HepG2 (cell line): Measurements from ENCODE around the gene BIRC7. TPM values are rescaled to one million over a fixed set of nuclear protein-coding genes. Genes with fewer than 3 reads are reported as not detected.
A peak's percentile ranks its signal among the peaks of the same experiment; 100 is the strongest.

Experiments used
- ATAC-seq: fragments of 200-7000 bp; cut with Tn5 transposase; 3 replicates; pipeline ENCODE4 v1.9.1; 2020; ENCODE audit warnings: mild to moderate bottlenecking, moderate library complexity
- BruUV-seq: library from RNA; stranded (reverse); fragments of 400-500 nt; replicated peaks from 2 replicates; lab custom pipeline; 2021; lab: Mats Ljungman, UMichigan
- CTCF ChIA-PET: fragments of 300-600 bp; formaldehyde crosslinking; extraction: SDS; loops from one replicate; lab custom pipeline; 2021; ENCODE audit warnings: low total read pairs, inconsistent platforms, low intra/inter-chr PET ratio; lab: Yijun Ruan, JAX
- POLR2A ChIA-PET: fragments of 350-600 bp; sonication (Branson Sonifier 250); formaldehyde crosslinking; loops from one replicate; lab custom pipeline; 2020; ENCODE audit warnings: antibody characterized with exemption, inconsistent platforms; lab: Yijun Ruan, JAX
- DNase-seq: peaks from one replicate; pipeline ENCODE4 v3.0.0-alpha.2; 2015; ENCODE audit warnings: low spot score
- FAIRE-seq: peaks from 3 replicates; lab custom pipeline; 2011; peaks lifted over from hg19 to GRCh38; lab: Jason Lieb, UNC
- H2AFZ ChIP-seq: one replicate; pipeline ENCODE4 v1.6.1; 2011; ENCODE audit warnings: low read length, inconsistent platforms
- H3K27ac ChIP-seq: fragments of 300-600 bp; 3 replicates; pipeline ENCODE4 v1.8.0; 2011; ENCODE audit warnings: mixed run types, mild to moderate bottlenecking, mixed read lengths, low read length, inconsistent platforms; ENCODE audit not compliant: insufficient read depth; ENCODE audit errors: extremely low read length
- H3K27me3 ChIP-seq, 2 experiments: fragments of 200-600 bp in 1 of 2; 2 replicates in 1 of 2; 3 replicates in 1 of 2; pipeline versions ENCODE4 v1.6.0 to v1.8.0; 2011; ENCODE audit warnings: low read length in 2 of 2, mild to moderate bottlenecking in 2 of 2, moderate library complexity in 2 of 2, inconsistent platforms in 1 of 2; ENCODE audit not compliant: insufficient read depth in 2 of 2, control insufficient read depth in 1 of 2
- H3K36me3 ChIP-seq, 2 experiments: fragments of 200-600 bp in 1 of 2; replicated peaks in 1 of 2; 2 replicates in 1 of 2; 3 replicates in 1 of 2; pipeline versions ENCODE4 v1.5.1 to v1.8.0; 2011; ENCODE audit warnings: low read length in 2 of 2, inconsistent platforms in 1 of 2; ENCODE audit not compliant: insufficient read depth in 2 of 2, control insufficient read depth in 1 of 2
- H3K4me1 ChIP-seq: 2 replicates; pipeline ENCODE4 v1.5.1; 2012; ENCODE audit warnings: low read length, inconsistent platforms; ENCODE audit not compliant: insufficient read depth
- H3K4me2 ChIP-seq: 2 replicates; pipeline ENCODE4 v1.6.0; 2011; ENCODE audit warnings: low read depth, low read length, inconsistent platforms
- H3K4me3 ChIP-seq, 3 experiments: fragments of 200-600 bp in 1 of 3; sonication (generic), shearing (Covaris generic) in 1 of 3; replicated peaks in 1 of 3; 2 replicates each; pipeline ENCODE4 v1.5.1; 2011 to 2016; ENCODE audit warnings: low read length in 3 of 3, inconsistent platforms in 2 of 3, low read depth in 2 of 3, mild to moderate bottlenecking in 2 of 3, control low read depth in 1 of 3, mixed read lengths in 1 of 3; ENCODE audit not compliant: insufficient read depth in 1 of 3
- H3K79me2 ChIP-seq: one replicate; pipeline ENCODE4 v1.6.1; 2011; ENCODE audit warnings: low read length, inconsistent platforms; ENCODE audit not compliant: insufficient read depth
- H3K9ac ChIP-seq: 2 replicates; pipeline ENCODE4 v1.6.0; 2011; ENCODE audit warnings: mild to moderate bottlenecking, low read depth, low read length, inconsistent platforms; ENCODE audit not compliant: insufficient read depth
- H3K9me3 ChIP-seq: 2 replicates; pipeline ENCODE4 v1.5.1; 2012; ENCODE audit warnings: mild to moderate bottlenecking, low read length
- H4K20me1 ChIP-seq: 2 replicates; pipeline ENCODE4 v1.6.0; 2011; ENCODE audit warnings: inconsistent platforms, mild to moderate bottlenecking, low read length, moderate library complexity; ENCODE audit not compliant: insufficient read depth
- MAFF ChIP-seq: IDR thresholded peaks from 2 replicates; pipeline ENCODE4 v1.6.1; 2011; ENCODE audit warnings: low read depth, low read length, improper control_type of control experiment
- MAFK ChIP-seq, 2 experiments: IDR thresholded peaks in 1 of 2; conservative IDR thresholded peaks in 1 of 2; 2 replicates each; pipeline ENCODE4 v1.6.1; 2011; ENCODE audit warnings: improper control_type of control experiment in 2 of 2, low read length in 2 of 2
- TCF12 ChIP-seq, 2 experiments: fragments of 450-650 bp in 1 of 2; sonication (generic) in 1 of 2; formaldehyde crosslinking in 1 of 2; IDR thresholded peaks; 2 replicates each; pipeline versions ENCODE4 v1.6.1 to v1.8.0; 2017 to 2022; ENCODE audit warnings: antibody characterized with exemption in 1 of 2, mild to moderate bottlenecking in 1 of 2, missing genetic modification reagents in 1 of 2, moderate library complexity in 1 of 2
- WGBS: methylation state at CpG from one replicate; pipeline ENCODE4 v1.1.6; 2017; ENCODE audit warnings: low lambda C conversion rate; 5-methylcytosine and 5-hydroxymethylcytosine counted together
- in situ Hi-C: cut with HindIII; loops from 2 replicates; pipeline ENCODE4 v1.10.0; 2017; ENCODE audit warnings: low pct_unique_long_range_greater_than_20kb; ENCODE audit not compliant: extremely low pct_ligation_motif_present
- intact Hi-C: fragments of 100-400 bp; cut with micrococcal nuclease; formaldehyde crosslinking; loops from one replicate; pipeline ENCODE4 v1.10.0; 2022; ENCODE audit not compliant: unreplicated experiment
- polyA plus RNA-seq, 8 experiments: library from polyadenylated mRNA; depleted of rRNA in 3 of 8; stranded (reverse) in 7 of 8; unstranded in 1 of 8; fragments of >200 nt; fragmentation: Illumina TruSeq in 4 of 8; extraction: Trizol in 4 of 8; gene quantifications; 2 replicates each; pipeline versions ENCODE4 v1.2.1 to v1.2.3, GENCODE V29; 2011 to 2016; ENCODE audit warnings: low read depth in 4 of 8, missing spikeins in 1 of 8, mixed read lengths in 1 of 8; ENCODE audit not compliant: insufficient read depth in 1 of 8
- total RNA-seq, 5 experiments: library from RNA; depleted of rRNA; stranded (reverse); fragments of >200 nt; fragmentation: Illumina TruSeq; extraction: Trizol; gene quantifications; 2 replicates each; pipeline ENCODE4 v1.2.3, GENCODE V29; 2016; ENCODE audit warnings: low read depth in 1 of 5
- TF ChIP-seq, protein P1 (sequence below), 2 experiments: fragments of 450-650 bp in 1 of 2; sonication (generic) in 1 of 2; formaldehyde crosslinking in 1 of 2; IDR thresholded peaks; 2 replicates each; pipeline versions ENCODE4 v1.6.1 to v1.8.0; 2016 to 2022; ENCODE audit warnings: antibody characterized with exemption in 1 of 2, mild to moderate bottlenecking in 1 of 2, missing genetic modification reagents in 1 of 2

BIRC7 gene
- total and polyA plus RNA-seq, 2 of the 13 experiments (the other 11 are each of a cell fraction or from before 2014, with no cell fraction given): 0.27 to 5.1 TPM

DNA sequence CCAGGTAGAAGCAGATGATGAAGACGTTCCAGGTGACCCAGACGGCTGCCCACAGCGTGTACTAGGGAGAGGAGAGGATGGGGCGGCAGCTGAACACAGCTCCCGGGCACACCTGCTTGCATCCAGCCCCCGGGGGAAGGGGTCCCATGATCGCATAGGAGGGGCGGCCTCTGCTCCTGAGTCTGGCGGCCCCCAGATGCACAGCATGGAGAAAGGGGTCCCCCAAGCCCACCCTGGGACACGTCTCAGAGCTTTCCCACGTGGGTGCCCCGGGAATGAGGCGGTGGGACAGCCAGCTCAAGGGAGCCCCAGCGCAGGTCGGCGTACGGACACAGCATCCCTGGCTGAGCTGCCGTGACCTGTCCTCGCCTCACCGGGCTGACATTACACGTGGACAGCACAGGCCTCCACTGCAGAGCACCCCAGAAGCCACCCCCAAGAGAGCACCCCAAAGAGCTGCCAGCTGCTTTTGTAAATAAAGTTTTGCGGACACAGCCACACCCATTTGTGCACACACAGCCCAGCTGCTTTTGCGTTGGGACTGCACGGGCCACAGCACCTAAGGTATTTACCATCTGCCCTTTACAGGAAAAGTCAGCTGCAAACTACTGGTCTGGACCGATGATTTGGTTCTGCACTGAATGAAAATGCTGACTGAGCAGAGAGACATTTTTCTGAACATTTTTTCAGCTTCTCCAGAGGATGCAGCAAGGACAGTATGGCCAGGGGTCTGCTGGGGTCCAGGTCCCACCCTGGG, 13.3 kb downstream of the BIRC7 start:
- intact Hi-C loops (loop anchor here (10.0 kb wide), 1 partner anchor 194 kb away; no protein-coding TSS in a partner anchor), in situ Hi-C loops (no loop called here)
- FAIRE-seq (no peak), ATAC-seq (no peak), DNase-seq (no peak)
- BruUV-seq: no TSS peak
- H3K4me2 ChIP-seq: no peak overlapping the region
- H3K4me1 ChIP-seq: no peaks in the 10 kb centered on the region
- no peak overlapping the region for H3K4me3 ChIP-seq
- 42% methylated on average over 25 of the region's 25 CpGs for WGBS
- no peak overlapping the region for H3K9ac ChIP-seq
- H3K79me2 ChIP-seq: no peaks in the 10 kb centered on the region
- peaks cover 25 to 83% of the 10 kb centered on the region in 2 experiments for H3K27me3 ChIP-seq
- no peak overlapping the region for H2AFZ ChIP-seq
- no peaks in the 10 kb centered on the region for H3K36me3 ChIP-seq
- no peaks in the 10 kb centered on the region for H3K9me3 ChIP-seq
- TF ChIP-seq MAFK (conservative IDR thresholded peaks at IDR 0.05 in 1 of 2, IDR thresholded peaks at IDR 0.05 in 1 of 2; ENCODE audit: low read length in 2 of 2) (peak; percentile 87 to 92), TCF12 (IDR thresholded peaks at IDR 0.05) (no peak), TCF12 (CRISPR knock-in tag; IDR thresholded peaks at IDR 0.05) (no peak), MAFF (peak; percentile 86)
- TF ChIP-seq, protein P1, sequence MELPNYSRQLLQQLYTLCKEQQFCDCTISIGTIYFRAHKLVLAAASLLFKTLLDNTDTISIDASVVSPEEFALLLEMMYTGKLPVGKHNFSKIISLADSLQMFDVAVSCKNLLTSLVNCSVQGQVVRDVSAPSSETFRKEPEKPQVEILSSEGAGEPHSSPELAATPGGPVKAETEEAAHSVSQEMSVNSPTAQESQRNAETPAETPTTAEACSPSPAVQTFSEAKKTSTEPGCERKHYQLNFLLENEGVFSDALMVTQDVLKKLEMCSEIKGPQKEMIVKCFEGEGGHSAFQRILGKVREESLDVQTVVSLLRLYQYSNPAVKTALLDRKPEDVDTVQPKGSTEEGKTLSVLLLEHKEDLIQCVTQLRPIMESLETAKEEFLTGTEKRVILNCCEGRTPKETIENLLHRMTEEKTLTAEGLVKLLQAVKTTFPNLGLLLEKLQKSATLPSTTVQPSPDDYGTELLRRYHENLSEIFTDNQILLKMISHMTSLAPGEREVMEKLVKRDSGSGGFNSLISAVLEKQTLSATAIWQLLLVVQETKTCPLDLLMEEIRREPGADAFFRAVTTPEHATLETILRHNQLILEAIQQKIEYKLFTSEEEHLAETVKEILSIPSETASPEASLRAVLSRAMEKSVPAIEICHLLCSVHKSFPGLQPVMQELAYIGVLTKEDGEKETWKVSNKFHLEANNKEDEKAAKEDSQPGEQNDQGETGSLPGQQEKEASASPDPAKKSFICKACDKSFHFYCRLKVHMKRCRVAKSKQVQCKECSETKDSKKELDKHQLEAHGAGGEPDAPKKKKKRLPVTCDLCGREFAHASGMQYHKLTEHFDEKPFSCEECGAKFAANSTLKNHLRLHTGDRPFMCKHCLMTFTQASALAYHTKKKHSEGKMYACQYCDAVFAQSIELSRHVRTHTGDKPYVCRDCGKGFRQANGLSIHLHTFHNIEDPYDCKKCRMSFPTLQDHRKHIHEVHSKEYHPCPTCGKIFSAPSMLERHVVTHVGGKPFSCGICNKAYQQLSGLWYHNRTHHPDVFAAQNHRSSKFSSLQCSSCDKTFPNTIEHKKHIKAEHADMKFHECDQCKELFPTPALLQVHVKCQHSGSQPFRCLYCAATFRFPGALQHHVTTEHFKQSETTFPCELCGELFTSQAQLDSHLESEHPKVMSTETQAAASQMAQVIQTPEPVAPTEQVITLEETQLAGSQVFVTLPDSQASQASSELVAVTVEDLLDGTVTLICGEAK (IDR thresholded peaks at IDR 0.05): no peak
- TF ChIP-seq, protein P1 (CRISPR knock-in tag; IDR thresholded peaks at IDR 0.05): peak; percentile 72; the same call in 1 of the 2 replicates
- H3K27ac ChIP-seq: no peak overlapping the region
- ChIA-PET POLR2A (no interaction called here), CTCF (no interaction called here)
- no peaks in the 10 kb centered on the region; the same call in 1 of the 2 replicates for H4K20me1 ChIP-seq
